Measurements from ENCODE around the gene LAMB2. TPM values are rescaled to one million over a fixed set of nuclear protein-coding genes. Genes with fewer than 3 reads are reported as not detected.

LAMB2 gene
- polyA plus RNA-seq, 1 donor (not counting 4 experiments of a cell fraction or from before 2014, with no cell fraction given) = 108 TPM

DNA sequence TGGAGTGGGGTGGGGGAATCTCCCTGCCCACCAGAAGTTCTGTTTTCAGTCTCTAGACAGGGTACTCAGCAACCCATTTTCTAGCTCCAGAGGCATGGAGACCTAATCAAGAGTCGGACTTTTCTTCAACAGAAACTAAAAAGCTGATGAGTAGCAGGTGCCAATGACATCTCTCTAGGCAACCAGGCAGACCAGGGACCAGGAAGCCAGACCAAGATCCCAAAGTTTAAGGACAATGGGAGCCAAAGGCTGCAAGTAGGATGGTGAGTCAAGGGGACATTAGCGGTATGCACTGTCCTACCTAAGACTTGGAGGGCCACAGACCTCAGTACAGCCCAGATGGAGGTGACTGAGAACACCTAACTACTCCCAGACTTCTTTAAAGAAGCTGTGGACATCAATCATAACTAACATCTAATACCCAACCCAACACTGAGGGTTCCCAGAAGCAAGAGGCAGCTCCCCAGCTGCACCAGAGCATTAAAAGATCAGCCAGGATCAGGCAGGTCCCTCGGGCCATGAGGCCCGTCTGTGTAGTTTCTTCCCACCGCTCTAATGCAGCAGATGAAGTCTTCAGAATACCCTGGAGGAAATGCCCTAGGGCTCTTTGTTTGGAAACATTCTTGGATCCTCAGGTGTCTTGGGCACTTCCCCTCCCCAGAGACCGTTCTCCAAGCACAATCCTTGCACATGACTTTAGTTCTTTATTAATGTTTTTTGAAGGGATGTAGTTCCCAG lies 32.3 kb upstream of the LAMB2 start:
- dilution Hi-C loops (cut with MboI; ENCODE audit: extremely low pct_ligation_motif_present, low sequenced_read_pairs) = no loop called here
- FAIRE-seq (peak; percentile 39), DNase-seq (ENCODE audit: low read depth, low spot score) (no peak)
- Histone ChIP-seq H3K9me1 (ENCODE audit: control insufficient read depth, extremely low read depth, insufficient read depth, low read length) (no peaks in the 10 kb centered on the region), H3K4me1 (ENCODE audit: control insufficient read depth, extremely low read depth, insufficient read depth, low read length) (peaks cover 13% of the 10 kb centered on the region), H3K79me2 (ENCODE audit: control insufficient read depth, insufficient read depth, low read length) (peaks cover 29% of the 10 kb centered on the region), H3K4me2 (ENCODE audit: control insufficient read depth, extremely low read depth, insufficient read depth, low read depth, low read length) (peak overlapping the region; percentile 89), H3K36me3 (ENCODE audit: control insufficient read depth in 2 of 2, extremely low read depth in 1 of 2, insufficient read depth in 2 of 2, low read length in 2 of 2) (peaks cover 12 to 20% of the 10 kb centered on the region in 2 experiments), H3K4me3 (ENCODE audit: control insufficient read depth in 2 of 3, extremely low read depth in 1 of 3, insufficient read depth in 2 of 3, low read depth in 1 of 3, low read length in 3 of 3) (peak overlapping the region; percentile 83 to 97 (median 95)), H2AFZ (ENCODE audit: control insufficient read depth, low read length) (no peak overlapping the region), H3K9ac (ENCODE audit: control insufficient read depth, extremely low read depth, insufficient read depth, low read length) (peak overlapping the region; percentile 90), H3K9me3 (ENCODE audit: control insufficient read depth, low read depth, low read length) (no peaks in the 10 kb centered on the region), H3K27me3 (ENCODE audit: control insufficient read depth, extremely low read depth, insufficient read depth, low read length) (no peaks in the 10 kb centered on the region), H3K27ac (ENCODE audit: control insufficient read depth, insufficient read depth, low read length) (peak overlapping the region; percentile 63), H4K20me1 (ENCODE audit: control insufficient read depth, extremely low read depth, insufficient read depth, low read length) (no peaks in the 10 kb centered on the region)
- TF ChIP-seq EZH2 (IDR thresholded peaks at IDR 0.05; ENCODE audit: low read length) = no peak
- TF ChIP-seq, protein P1, sequence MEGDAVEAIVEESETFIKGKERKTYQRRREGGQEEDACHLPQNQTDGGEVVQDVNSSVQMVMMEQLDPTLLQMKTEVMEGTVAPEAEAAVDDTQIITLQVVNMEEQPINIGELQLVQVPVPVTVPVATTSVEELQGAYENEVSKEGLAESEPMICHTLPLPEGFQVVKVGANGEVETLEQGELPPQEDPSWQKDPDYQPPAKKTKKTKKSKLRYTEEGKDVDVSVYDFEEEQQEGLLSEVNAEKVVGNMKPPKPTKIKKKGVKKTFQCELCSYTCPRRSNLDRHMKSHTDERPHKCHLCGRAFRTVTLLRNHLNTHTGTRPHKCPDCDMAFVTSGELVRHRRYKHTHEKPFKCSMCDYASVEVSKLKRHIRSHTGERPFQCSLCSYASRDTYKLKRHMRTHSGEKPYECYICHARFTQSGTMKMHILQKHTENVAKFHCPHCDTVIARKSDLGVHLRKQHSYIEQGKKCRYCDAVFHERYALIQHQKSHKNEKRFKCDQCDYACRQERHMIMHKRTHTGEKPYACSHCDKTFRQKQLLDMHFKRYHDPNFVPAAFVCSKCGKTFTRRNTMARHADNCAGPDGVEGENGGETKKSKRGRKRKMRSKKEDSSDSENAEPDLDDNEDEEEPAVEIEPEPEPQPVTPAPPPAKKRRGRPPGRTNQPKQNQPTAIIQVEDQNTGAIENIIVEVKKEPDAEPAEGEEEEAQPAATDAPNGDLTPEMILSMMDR (optimal IDR thresholded peaks at IDR 0.05 in 1 of 3, IDR thresholded peaks at IDR 0.05 in 1 of 3, conservative IDR thresholded peaks at IDR 0.05 in 1 of 3; ENCODE audit: extremely low read depth in 1 of 3, insufficient read depth in 2 of 3, low read length in 3 of 3) = no peak

DNA sequence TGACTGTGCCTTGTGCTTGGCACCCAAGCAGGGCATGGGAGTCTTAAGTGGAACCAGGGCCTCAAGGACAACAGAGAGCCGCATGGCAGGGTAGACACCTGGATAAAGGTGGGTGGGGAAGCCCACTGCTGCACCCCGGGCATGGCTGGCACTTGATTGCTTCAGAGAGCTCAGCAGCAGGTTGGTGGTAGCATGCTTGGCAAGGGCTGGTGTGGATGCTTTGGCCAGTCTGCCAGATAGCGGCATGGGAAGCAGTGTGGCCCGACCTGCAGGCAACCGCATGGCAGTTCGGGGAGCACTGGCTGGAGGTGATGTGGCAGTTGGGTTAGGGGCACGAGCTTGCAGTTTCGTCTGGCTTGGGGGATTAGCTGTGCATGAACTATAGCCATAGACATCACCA lies 30.8 kb upstream of the LAMB2 start:
- DNase-seq (ENCODE audit: low read depth, low spot score) = no peak
- TF ChIP-seq, protein P1 (optimal IDR thresholded peaks at IDR 0.05 in 1 of 3, IDR thresholded peaks at IDR 0.05 in 1 of 3, conservative IDR thresholded peaks at IDR 0.05 in 1 of 3; ENCODE audit: extremely low read depth in 1 of 3, insufficient read depth in 2 of 3, low read length in 3 of 3) = no peak
- TF ChIP-seq EZH2 (IDR thresholded peaks at IDR 0.05; ENCODE audit: low read length) = no peak
- no peak for FAIRE-seq

More for the DNA sequence above, 30.8 kb upstream of the LAMB2 start:
- Histone ChIP-seq H2AFZ (ENCODE audit: control insufficient read depth, low read length) (no peak overlapping the region), H3K36me3 (ENCODE audit: control insufficient read depth in 2 of 2, extremely low read depth in 1 of 2, insufficient read depth in 2 of 2, low read length in 2 of 2) (peaks cover 12 to 20% of the 10 kb centered on the region in 2 experiments), H3K27me3 (ENCODE audit: control insufficient read depth, extremely low read depth, insufficient read depth, low read length) (no peaks in the 10 kb centered on the region), H3K79me2 (ENCODE audit: control insufficient read depth, insufficient read depth, low read length) (peaks cover 29% of the 10 kb centered on the region), H3K4me2 (ENCODE audit: control insufficient read depth, extremely low read depth, insufficient read depth, low read depth, low read length) (no peak overlapping the region), H3K4me1 (ENCODE audit: control insufficient read depth, extremely low read depth, insufficient read depth, low read length) (peaks cover 13% of the 10 kb centered on the region), H3K4me3 (ENCODE audit: control insufficient read depth in 2 of 3, extremely low read depth in 1 of 3, insufficient read depth in 2 of 3, low read depth in 1 of 3, low read length in 3 of 3) (no peak overlapping the region), H3K27ac (ENCODE audit: control insufficient read depth, insufficient read depth, low read length) (no peak overlapping the region), H3K9me1 (ENCODE audit: control insufficient read depth, extremely low read depth, insufficient read depth, low read length) (no peaks in the 10 kb centered on the region), H3K9me3 (ENCODE audit: control insufficient read depth, low read depth, low read length) (no peaks in the 10 kb centered on the region), H4K20me1 (ENCODE audit: control insufficient read depth, extremely low read depth, insufficient read depth, low read length) (no peaks in the 10 kb centered on the region), H3K9ac (ENCODE audit: control insufficient read depth, extremely low read depth, insufficient read depth, low read length) (no peak overlapping the region)
- dilution Hi-C loops (cut with MboI; ENCODE audit: extremely low pct_ligation_motif_present, low sequenced_read_pairs) = no loop called here

Data from keratinocyte (primary cell).